GM12892 (cell line): ENCODE measurements around the gene PAK6.

Source experiments
- DNase-seq: peaks from one replicate; pipeline ENCODE4 v3.0.0; 2011; ENCODE audit not compliant: insufficient read length
- FAIRE-seq: peaks from 2 replicates; lab custom pipeline; 2011; peaks lifted over from hg19 to GRCh38; lab: Jason Lieb, UNC
- POLR2A ChIP-seq: IDR thresholded peaks from 2 replicates; pipeline ENCODE4 v1.6.1; 2011; ENCODE audit warnings: low read depth, low read length, control low read depth
- POLR2AphosphoS5 ChIP-seq: IDR thresholded peaks from 2 replicates; pipeline ENCODE4 v1.6.1; 2011; ENCODE audit warnings: low read depth, low read length, control low read depth
- TAF1 ChIP-seq: IDR thresholded peaks from 2 replicates; pipeline ENCODE4 v1.6.1; 2011; ENCODE audit warnings: low read depth, mild to moderate bottlenecking, control low read depth, low read length, borderline replicate concordance

The PAK6 gene

DNA sequence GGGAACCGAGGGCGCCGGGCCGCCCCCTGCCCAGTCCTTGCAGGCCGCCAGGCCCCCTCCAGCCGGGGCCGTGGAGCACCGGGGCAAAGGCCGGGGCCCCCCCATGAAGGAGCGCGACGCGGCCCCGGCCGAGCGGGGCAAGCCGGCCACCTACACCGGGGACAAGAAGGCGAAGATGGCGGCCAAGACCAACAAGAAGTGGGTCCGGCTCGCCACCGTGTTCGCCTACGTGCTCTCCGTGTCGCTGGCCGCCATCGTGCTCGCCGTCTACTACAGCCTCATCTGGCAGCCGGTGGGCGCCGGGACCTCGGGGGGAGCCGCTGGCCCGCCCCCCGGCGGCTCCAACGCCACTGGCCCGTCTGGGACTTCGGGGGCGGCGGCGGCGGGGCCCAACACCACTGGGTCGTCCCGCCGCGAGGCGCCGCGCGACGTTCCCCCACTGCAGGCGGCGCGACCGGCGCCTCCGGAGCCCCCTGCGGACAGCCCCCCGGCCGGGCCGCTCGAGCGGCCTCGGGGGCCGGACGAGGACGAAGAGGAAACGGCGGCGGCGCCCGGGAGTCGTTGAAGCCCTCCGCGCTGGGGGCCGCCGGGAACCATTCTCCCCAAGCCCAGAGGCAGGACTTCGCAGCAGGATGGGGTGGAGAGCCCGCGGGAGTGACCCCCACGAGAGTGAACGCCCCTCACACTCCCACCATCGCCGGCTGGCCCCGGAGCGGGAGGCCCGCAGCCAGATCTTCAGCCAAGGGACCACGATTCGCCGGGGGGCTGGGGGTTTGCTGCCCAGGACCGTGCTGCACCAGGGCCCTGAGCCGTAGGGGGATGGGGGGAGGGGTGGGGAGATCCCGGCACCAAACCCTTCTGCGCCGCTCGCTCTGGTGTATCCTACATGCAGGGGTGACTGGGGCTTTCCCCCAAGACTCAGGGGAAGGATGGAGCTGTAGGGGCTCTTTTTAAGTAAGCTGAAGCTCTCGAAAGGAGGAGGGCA, 85.4 kb downstream of the PAK6 start:
- no peak for DNase-seq
- no peak for FAIRE-seq
- TF ChIP-seq POLR2AphosphoS5, result no peak
- TF ChIP-seq TAF1, result no peak
- TF ChIP-seq POLR2A, result no peak

GRCh38 chr15:40325188-40325587, 86.3 kb downstream of the PAK6 start:
- DNase-seq, result no peak
- TF ChIP-seq POLR2A (no peak), TAF1 (no peak), POLR2AphosphoS5 (no peak)
- no peak for FAIRE-seq

GRCh38 chr15:40325700-40326099, 86.8 kb downstream of the PAK6 start:
- no peak for TF ChIP-seq TAF1
- no peak for TF ChIP-seq POLR2AphosphoS5
- no peak for TF ChIP-seq POLR2A
- FAIRE-seq, result no peak
- no peak for DNase-seq
